UCSD-AML1 (cell line): ENCODE results near the gene GCNT3.

Experiments
- DNase-seq: peaks from one replicate; lab custom pipeline; 2025; ENCODE audit not compliant: unreplicated experiment; lab: John Stamatoyannopoulos, UW

GCNT3 gene

GRCh38 chr15:59611276-59612260 lies at the start of gene GCNT3:
GCNT3 (plus strand) TSS chr15:59611783; CDS start chr15:59618239, 6,456 bp downstream.
- no peak for DNase-seq

- DNase-seq = no peak
Measured at GRCh38 chr15:59562448-59563186, 49.0 kb upstream of the GCNT3 start.

GRCh38 chr15:59565299-59565698 lies 46.3 kb upstream of the GCNT3 start:
- DNase-seq = no peak

- no peak for DNase-seq
Measured at GRCh38 chr15:59567324-59567723, 44.3 kb upstream of the GCNT3 start.

- DNase-seq = no peak
Measured at GRCh38 chr15:59569477-59569876, 42.1 kb upstream of the GCNT3 start.

GRCh38 chr15:59570315-59570714 lies 41.3 kb upstream of the GCNT3 start:
- DNase-seq = no peak

GRCh38 chr15:59571606-59572005 lies 40.0 kb upstream of the GCNT3 start:
- DNase-seq = no peak

- no peak for DNase-seq
Measured at GRCh38 chr15:59583088-59583487, 28.5 kb upstream of the GCNT3 start.

- no peak for DNase-seq
Measured at GRCh38 chr15:59587085-59587826, 24.3 kb upstream of the GCNT3 start.

GRCh38 chr15:59590027-59590426 lies 21.6 kb upstream of the GCNT3 start:
- no peak for DNase-seq

- no peak for DNase-seq
Measured at GRCh38 chr15:59591356-59591755, 20.2 kb upstream of the GCNT3 start.

GRCh38 chr15:59594493-59594942 lies 17.1 kb upstream of the GCNT3 start:
- no peak for DNase-seq

- DNase-seq = no peak
Measured at GRCh38 chr15:59594991-59595390, 16.6 kb upstream of the GCNT3 start.

- DNase-seq = no peak
Measured at GRCh38 chr15:59595434-59595915, 16.1 kb upstream of the GCNT3 start.

- DNase-seq = no peak
Measured at GRCh38 chr15:59596640-59597039, 14.9 kb upstream of the GCNT3 start.

- DNase-seq = no peak
Measured at GRCh38 chr15:59598461-59598860, 13.1 kb upstream of the GCNT3 start.

GRCh38 chr15:59605994-59606393 lies 5.6 kb upstream of the GCNT3 start:
- no peak for DNase-seq

GRCh38 chr15:59609730-59610712 lies 1.6 kb upstream of the GCNT3 start:
- DNase-seq = no peak

- no peak for DNase-seq
Measured at GRCh38 chr15:59614153-59614552, 2.6 kb downstream of the GCNT3 start.

GRCh38 chr15:59615661-59616060 lies 4.1 kb downstream of the GCNT3 start:
- no peak for DNase-seq
